Ishikawa (cell line): Measurements from ENCODE around the gene GATAD1.

Source experiments
- EGR1 ChIP-seq: IDR thresholded peaks from 2 replicates; pipeline ENCODE4 v1.6.1; 2012
- EP300 ChIP-seq: IDR thresholded peaks from 2 replicates; pipeline ENCODE4 v1.6.1; 2012; ENCODE audit warnings: borderline replicate concordance
- TF ChIP-seq, protein P1 (sequence below): IDR thresholded peaks from 2 replicates; pipeline ENCODE4 v1.6.1; 2012; ENCODE audit warnings: low read depth, mild to moderate bottlenecking
- TF ChIP-seq, protein P2 (sequence below): IDR thresholded peaks from 2 replicates; pipeline ENCODE4 v1.6.1; 2012

DNA sequence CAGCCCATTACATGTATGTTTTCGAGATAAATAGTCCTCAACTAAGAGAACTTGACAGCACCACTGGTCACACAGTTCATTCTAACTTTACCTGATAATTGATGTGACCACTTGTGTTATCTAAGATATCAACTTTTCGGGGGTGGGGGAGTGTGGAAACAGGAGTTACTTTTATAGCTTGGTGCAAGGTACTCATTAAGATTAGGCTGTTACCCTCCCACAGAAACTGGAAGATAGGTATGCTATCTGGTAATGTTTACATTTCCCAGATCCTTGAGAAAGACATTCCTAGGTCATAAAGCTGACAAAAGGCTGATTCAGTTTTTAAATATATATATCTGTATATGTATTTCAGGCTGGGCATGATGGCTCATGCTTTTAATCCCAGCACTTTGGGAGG, 19.4 kb downstream of the GATAD1 start:
- TF ChIP-seq, protein P1, sequence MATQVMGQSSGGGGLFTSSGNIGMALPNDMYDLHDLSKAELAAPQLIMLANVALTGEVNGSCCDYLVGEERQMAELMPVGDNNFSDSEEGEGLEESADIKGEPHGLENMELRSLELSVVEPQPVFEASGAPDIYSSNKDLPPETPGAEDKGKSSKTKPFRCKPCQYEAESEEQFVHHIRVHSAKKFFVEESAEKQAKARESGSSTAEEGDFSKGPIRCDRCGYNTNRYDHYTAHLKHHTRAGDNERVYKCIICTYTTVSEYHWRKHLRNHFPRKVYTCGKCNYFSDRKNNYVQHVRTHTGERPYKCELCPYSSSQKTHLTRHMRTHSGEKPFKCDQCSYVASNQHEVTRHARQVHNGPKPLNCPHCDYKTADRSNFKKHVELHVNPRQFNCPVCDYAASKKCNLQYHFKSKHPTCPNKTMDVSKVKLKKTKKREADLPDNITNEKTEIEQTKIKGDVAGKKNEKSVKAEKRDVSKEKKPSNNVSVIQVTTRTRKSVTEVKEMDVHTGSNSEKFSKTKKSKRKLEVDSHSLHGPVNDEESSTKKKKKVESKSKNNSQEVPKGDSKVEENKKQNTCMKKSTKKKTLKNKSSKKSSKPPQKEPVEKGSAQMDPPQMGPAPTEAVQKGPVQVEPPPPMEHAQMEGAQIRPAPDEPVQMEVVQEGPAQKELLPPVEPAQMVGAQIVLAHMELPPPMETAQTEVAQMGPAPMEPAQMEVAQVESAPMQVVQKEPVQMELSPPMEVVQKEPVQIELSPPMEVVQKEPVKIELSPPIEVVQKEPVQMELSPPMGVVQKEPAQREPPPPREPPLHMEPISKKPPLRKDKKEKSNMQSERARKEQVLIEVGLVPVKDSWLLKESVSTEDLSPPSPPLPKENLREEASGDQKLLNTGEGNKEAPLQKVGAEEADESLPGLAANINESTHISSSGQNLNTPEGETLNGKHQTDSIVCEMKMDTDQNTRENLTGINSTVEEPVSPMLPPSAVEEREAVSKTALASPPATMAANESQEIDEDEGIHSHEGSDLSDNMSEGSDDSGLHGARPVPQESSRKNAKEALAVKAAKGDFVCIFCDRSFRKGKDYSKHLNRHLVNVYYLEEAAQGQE, result no peak
- TF ChIP-seq EGR1 (no peak), EP300 (no peak)
- TF ChIP-seq, protein P2, sequence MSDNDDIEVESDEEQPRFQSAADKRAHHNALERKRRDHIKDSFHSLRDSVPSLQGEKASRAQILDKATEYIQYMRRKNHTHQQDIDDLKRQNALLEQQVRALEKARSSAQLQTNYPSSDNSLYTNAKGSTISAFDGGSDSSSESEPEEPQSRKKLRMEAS, result no peak
